ENCODE results near the gene SYNGR3.

DNA sequence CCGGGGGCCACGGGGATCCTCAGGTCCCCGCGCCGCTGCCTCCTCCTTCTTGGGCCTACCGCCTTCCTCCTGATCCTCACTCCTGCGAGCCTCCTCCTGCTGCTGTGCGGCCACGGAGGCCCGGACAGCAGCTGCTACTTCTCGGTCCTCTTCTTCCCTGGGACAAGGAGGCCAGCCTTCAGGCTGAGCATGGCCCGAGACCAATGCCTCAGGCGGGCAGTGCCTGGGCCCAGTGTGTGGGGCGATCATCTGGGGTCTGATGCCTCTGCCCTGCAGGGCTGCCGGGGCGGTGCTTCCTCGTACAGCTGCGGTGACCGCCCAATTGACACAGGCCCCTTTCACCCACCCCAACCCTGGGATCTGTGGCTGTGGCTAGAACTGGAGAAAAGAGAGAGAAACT, 11.3 kb downstream of the SYNGR3 start:
- TF ChIP-seq, protein P1, sequence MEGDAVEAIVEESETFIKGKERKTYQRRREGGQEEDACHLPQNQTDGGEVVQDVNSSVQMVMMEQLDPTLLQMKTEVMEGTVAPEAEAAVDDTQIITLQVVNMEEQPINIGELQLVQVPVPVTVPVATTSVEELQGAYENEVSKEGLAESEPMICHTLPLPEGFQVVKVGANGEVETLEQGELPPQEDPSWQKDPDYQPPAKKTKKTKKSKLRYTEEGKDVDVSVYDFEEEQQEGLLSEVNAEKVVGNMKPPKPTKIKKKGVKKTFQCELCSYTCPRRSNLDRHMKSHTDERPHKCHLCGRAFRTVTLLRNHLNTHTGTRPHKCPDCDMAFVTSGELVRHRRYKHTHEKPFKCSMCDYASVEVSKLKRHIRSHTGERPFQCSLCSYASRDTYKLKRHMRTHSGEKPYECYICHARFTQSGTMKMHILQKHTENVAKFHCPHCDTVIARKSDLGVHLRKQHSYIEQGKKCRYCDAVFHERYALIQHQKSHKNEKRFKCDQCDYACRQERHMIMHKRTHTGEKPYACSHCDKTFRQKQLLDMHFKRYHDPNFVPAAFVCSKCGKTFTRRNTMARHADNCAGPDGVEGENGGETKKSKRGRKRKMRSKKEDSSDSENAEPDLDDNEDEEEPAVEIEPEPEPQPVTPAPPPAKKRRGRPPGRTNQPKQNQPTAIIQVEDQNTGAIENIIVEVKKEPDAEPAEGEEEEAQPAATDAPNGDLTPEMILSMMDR (IDR thresholded peaks at IDR 0.05) = no peak
- TF ChIP-seq POLR2A (IDR thresholded peaks at IDR 0.05) = no peak
